HFFc6 (cell line): ENCODE data around the gene PRKG1. TPM values are rescaled to one million over a fixed set of nuclear protein-coding genes. Genes with fewer than 3 reads are reported as not detected.
"Not testable (repeated sequence)": the region's sequence is repeated elsewhere in the genome, so short reads cannot be mapped to it uniquely, and the experiment has no call there.

Experiments used
- DNase-seq: peaks from one replicate; pipeline ENCODE4 v3.0.0-alpha.2; 2018
- H3K27ac Mint-ChIP-seq: 2 replicates; pipeline ENCODE4 v1.8.0; 2020; ENCODE audit warnings: mild to moderate bottlenecking, mixed read lengths
- H3K27me3 Mint-ChIP-seq: 2 replicates; pipeline ENCODE4 v1.8.0; 2021; ENCODE audit warnings: mild to moderate bottlenecking, moderate library complexity, mixed read lengths; ENCODE audit not compliant: insufficient read depth
- H3K36me3 Mint-ChIP-seq: 2 replicates; pipeline ENCODE4 v1.8.0; 2021; ENCODE audit warnings: low read depth, mixed read lengths
- H3K4me1 Mint-ChIP-seq: 2 replicates; pipeline ENCODE4 v1.8.0; 2020; ENCODE audit warnings: low read depth, mixed read lengths
- H3K4me3 Mint-ChIP-seq: 2 replicates; pipeline ENCODE4 v1.8.0; 2020; ENCODE audit warnings: mild to moderate bottlenecking, moderate library complexity, mixed read lengths
- H3K9me3 Mint-ChIP-seq: 2 replicates; pipeline ENCODE4 v1.8.0; 2020; ENCODE audit warnings: mild to moderate bottlenecking, mixed read lengths
- CTCF ChIP-seq: fragments of 200-600 bp; sonication (generic); IDR thresholded peaks from 2 replicates; pipeline ENCODE4 v1.5.0; 2021; ENCODE audit warnings: antibody characterized with exemption, mild to moderate bottlenecking
- total RNA-seq, 6 experiments: library from RNA; stranded (reverse); fragmentation: NEBNext Ultra II Directional; extraction: Animal tissue kit (Norgen Biotek cat#: 25700); gene quantifications; 2 replicates in 1 of 6; 3 replicates in 5 of 6; pipeline ENCODE4 v1.2.3, GENCODE V29; 2021

PRKG1 gene
- total RNA-seq, 6 experiments from 2014 or later: 9.3 to 10.1 (median 9.8) TPM

- H3K27ac Mint-ChIP-seq: no peak overlapping the region
- no peak overlapping the region for H3K4me3 Mint-ChIP-seq
- peaks cover 1% of the 10 kb centered on the region; the same call in 1 of the 2 replicates for H3K27me3 Mint-ChIP-seq
- H3K36me3 Mint-ChIP-seq: no peaks in the 10 kb centered on the region
- TF ChIP-seq CTCF: no peak
- no peaks in the 10 kb centered on the region for H3K9me3 Mint-ChIP-seq
- no peaks in the 10 kb centered on the region; the same call in 1 of the 2 replicates for H3K4me1 Mint-ChIP-seq
- DNase-seq: no peak
These were observed 1165.5 kb downstream of the PRKG1 start for GRCh38 chr10:52239771-52240170.

GRCh38 chr10:52245547-52245946 is 1171.3 kb downstream of the PRKG1 start:
- H3K27me3 Mint-ChIP-seq: peaks cover 1% of the 10 kb centered on the region
- H3K27ac Mint-ChIP-seq: no peak overlapping the region
- no peak for DNase-seq
- no peaks in the 10 kb centered on the region for H3K9me3 Mint-ChIP-seq
- no peaks in the 10 kb centered on the region for H3K36me3 Mint-ChIP-seq
- H3K4me1 Mint-ChIP-seq: peaks cover 3% of the 10 kb centered on the region; the same call in 1 of the 2 replicates
- TF ChIP-seq CTCF: no peak
- H3K4me3 Mint-ChIP-seq: no peak overlapping the region; the same call in 1 of the 2 replicates

- H3K36me3 Mint-ChIP-seq: not testable (repeated sequence)
These were observed 1173.6 kb downstream of the PRKG1 start for GRCh38 chr10:52247929-52248328.

GRCh38 chr10:52248697-52249306 is 1174.5 kb downstream of the PRKG1 start:
- Mint-ChIP-seq H3K27me3 (no peaks in the 10 kb centered on the region; the same call in 1 of the 2 replicates), H3K4me1 (peaks cover 10% of the 10 kb centered on the region; the same call in 1 of the 2 replicates), H3K4me3 (no peak overlapping the region), H3K27ac (no peak overlapping the region), H3K36me3 (no peaks in the 10 kb centered on the region), H3K9me3 (no peaks in the 10 kb centered on the region)
- TF ChIP-seq CTCF: no peak
- DNase-seq: no peak

More at GRCh38 chr10:52247929-52248328, 1173.6 kb downstream of the PRKG1 start:
- not testable (repeated sequence) for DNase-seq, H3K9me3 Mint-ChIP-seq, H3K27me3 Mint-ChIP-seq, H3K4me1 Mint-ChIP-seq, H3K4me3 Mint-ChIP-seq, H3K27ac Mint-ChIP-seq

GRCh38 chr10:52249850-52250395 is 1175.6 kb downstream of the PRKG1 start:
- no peaks in the 10 kb centered on the region for H3K36me3 Mint-ChIP-seq
- H3K4me1 Mint-ChIP-seq: peaks cover 10% of the 10 kb centered on the region; the same call in 1 of the 2 replicates
- H3K27ac Mint-ChIP-seq: no peak overlapping the region
- DNase-seq: no peak
- no peak for TF ChIP-seq CTCF
- no peak overlapping the region for H3K4me3 Mint-ChIP-seq
- H3K9me3 Mint-ChIP-seq: no peaks in the 10 kb centered on the region
- H3K27me3 Mint-ChIP-seq: no peaks in the 10 kb centered on the region; the same call in 1 of the 2 replicates

- no peak for DNase-seq
- no peak for TF ChIP-seq CTCF
- Mint-ChIP-seq H3K36me3 (no peaks in the 10 kb centered on the region), H3K9me3 (no peaks in the 10 kb centered on the region), H3K4me3 (no peak overlapping the region), H3K4me1 (peaks cover 10% of the 10 kb centered on the region; the same call in 1 of the 2 replicates), H3K27me3 (no peaks in the 10 kb centered on the region; the same call in 1 of the 2 replicates), H3K27ac (no peak overlapping the region)
These were observed 1176.2 kb downstream of the PRKG1 start for GRCh38 chr10:52250510-52250909.
